ENCODE measurements around the gene GRIN2A. TPM values are rescaled to one million over a fixed set of nuclear protein-coding genes. Genes with fewer than 3 reads are reported as not detected.

GRIN2A gene
- total RNA-seq, 4 donors from 2014 or later, result 0.19 to 0.56 (median 0.35) TPM

DNA sequence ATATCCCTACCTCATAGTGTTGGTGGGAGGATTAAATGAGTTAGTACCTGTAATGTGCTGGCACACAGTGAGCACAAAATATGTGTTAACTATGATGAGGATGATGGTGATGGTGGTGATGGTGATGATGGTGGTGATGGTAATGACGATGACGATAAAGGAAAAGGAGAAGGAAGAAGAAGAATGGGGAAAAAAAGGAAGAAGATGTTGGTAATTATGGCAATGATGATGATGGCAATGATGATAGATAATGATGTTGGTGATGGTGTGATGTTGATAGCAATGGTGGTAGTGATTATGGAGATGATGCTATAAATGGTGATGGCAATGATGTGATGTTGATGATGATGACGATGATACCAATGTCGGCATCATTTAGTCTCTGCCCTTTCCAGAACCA, 270.2 kb downstream of the GRIN2A start:
- Histone ChIP-seq H3K27me3 (no peaks in the 10 kb centered on the region), H3K36me3 (no peaks in the 10 kb centered on the region), H3K4me3 (no peak overlapping the region), H3K27ac (no peak overlapping the region), H3K4me1 (no peaks in the 10 kb centered on the region), H3K9me3 (no peaks in the 10 kb centered on the region)
- DNase-seq, result no peak
- intact Hi-C loops (cut with DNase I), result no loop called here
- WGBS, 2 donors, result 94 to 97% methylated on average over 4 of the region's 4 CpGs
- TF ChIP-seq, protein P1, sequence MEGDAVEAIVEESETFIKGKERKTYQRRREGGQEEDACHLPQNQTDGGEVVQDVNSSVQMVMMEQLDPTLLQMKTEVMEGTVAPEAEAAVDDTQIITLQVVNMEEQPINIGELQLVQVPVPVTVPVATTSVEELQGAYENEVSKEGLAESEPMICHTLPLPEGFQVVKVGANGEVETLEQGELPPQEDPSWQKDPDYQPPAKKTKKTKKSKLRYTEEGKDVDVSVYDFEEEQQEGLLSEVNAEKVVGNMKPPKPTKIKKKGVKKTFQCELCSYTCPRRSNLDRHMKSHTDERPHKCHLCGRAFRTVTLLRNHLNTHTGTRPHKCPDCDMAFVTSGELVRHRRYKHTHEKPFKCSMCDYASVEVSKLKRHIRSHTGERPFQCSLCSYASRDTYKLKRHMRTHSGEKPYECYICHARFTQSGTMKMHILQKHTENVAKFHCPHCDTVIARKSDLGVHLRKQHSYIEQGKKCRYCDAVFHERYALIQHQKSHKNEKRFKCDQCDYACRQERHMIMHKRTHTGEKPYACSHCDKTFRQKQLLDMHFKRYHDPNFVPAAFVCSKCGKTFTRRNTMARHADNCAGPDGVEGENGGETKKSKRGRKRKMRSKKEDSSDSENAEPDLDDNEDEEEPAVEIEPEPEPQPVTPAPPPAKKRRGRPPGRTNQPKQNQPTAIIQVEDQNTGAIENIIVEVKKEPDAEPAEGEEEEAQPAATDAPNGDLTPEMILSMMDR (IDR thresholded peaks at IDR 0.05), result no peak
- TF ChIP-seq POLR2A (IDR thresholded peaks at IDR 0.05), result no peak

DNA sequence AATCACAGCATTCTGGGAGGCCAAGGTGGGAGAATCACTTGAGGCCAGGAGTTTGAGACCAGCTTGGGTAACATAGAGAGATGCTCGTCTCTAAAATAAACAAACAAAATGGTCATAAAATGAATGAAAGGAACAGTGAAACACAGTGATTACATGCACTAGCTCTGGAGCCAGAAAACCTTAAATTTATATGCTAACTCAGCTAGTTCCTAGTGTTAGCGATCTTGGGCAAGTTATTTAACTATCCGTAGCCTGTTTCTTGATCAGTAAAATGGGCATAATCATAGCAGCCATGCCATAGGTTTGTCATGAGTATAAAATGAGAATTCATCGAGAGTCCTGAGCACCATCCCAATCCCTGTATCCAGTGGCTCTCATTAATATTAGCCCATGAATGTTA, 271.0 kb downstream of the GRIN2A start:
- Histone ChIP-seq H3K27me3 (no peaks in the 10 kb centered on the region), H3K36me3 (no peaks in the 10 kb centered on the region), H3K27ac (no peak overlapping the region), H3K4me1 (no peaks in the 10 kb centered on the region), H3K9me3 (no peaks in the 10 kb centered on the region), H3K4me3 (no peak overlapping the region)
- TF ChIP-seq POLR2A (IDR thresholded peaks at IDR 0.05), result no peak
- TF ChIP-seq, protein P1 (IDR thresholded peaks at IDR 0.05), result no peak
- WGBS, 2 donors, result 67 to 75% methylated on average over 4 of the region's 4 CpGs
- no peak for DNase-seq
- intact Hi-C loops (cut with DNase I), result no loop called here

DNA sequence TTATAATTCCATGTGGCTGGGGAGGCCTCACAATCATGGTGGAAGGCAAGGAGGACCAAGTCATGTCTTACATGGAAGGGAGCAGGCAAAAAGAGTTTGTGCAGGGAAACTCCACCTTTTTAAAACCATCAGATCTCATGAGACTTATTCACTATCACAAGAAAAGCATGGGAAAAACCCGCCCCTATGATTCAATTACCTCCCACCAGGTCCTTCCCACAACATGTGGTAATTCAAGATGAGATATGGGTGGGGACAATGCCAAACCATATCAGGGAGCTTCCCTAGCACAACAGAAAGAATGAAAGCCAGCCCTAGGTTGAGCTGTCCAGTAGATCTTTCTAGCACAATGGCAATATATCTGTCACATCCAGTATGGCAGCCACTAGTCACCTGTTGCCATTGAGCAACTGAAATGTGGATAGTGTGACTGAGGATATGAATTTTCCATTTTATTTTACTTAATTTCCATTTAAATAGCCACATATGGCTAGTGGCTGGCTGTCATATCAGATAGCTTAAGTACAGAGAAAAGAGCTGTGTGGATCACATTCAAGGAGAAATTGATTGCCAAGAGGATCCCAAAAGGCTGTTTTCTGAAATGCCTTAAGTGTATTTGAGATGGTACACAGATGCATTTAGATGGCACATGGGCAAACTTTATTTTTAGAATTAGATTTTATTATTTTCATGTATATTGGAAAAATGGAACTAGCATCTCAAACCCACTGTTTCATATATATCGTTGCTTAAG, 273.0 kb downstream of the GRIN2A start:
- no peaks in the 10 kb centered on the region for H3K36me3 ChIP-seq
- no peaks in the 10 kb centered on the region for H3K4me1 ChIP-seq
- no peak overlapping the region for H3K4me3 ChIP-seq
- no peak for DNase-seq
- H3K27me3 ChIP-seq, result no peaks in the 10 kb centered on the region
- intact Hi-C loops (cut with DNase I), result no loop called here
- no peaks in the 10 kb centered on the region for H3K9me3 ChIP-seq
- H3K27ac ChIP-seq, result no peak overlapping the region
- WGBS, 2 donors, result 89 to 100% methylated on average over 2 of the region's 2 CpGs
- no peak for TF ChIP-seq POLR2A (IDR thresholded peaks at IDR 0.05)
- TF ChIP-seq, protein P1 (IDR thresholded peaks at IDR 0.05), result no peak

DNA sequence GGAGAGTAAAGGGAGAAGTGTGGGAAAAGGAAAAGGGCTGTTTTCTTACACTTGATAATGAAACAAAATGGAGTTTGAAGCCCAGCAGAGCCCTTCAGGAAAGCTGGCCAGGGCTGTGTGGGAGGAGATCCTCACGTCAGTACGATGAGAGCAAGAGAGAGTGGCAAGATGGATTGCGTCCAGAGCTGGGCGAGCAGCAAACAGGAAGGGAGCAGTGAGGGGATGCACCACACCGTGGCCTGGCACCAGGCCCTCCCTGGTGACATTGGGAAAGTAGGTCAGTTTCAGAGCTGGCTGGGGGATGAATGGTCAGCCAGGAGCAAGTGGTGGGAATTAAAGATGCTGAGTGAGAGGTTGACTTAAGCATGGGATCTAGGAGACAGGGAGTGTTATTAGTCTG, 273.6 kb downstream of the GRIN2A start:
- no peak for DNase-seq
- H3K4me3 ChIP-seq, result no peak overlapping the region
- H3K27ac ChIP-seq, result no peak overlapping the region
- TF ChIP-seq, protein P1 (IDR thresholded peaks at IDR 0.05), result no peak
- TF ChIP-seq POLR2A (IDR thresholded peaks at IDR 0.05), result no peak
- no peaks in the 10 kb centered on the region for H3K4me1 ChIP-seq
- intact Hi-C loops (cut with DNase I), result no loop called here
- no peaks in the 10 kb centered on the region for H3K27me3 ChIP-seq
- 34 to 53% methylated on average over 5 of the region's 5 CpGs for WGBS, 2 donors
- H3K36me3 ChIP-seq, result no peaks in the 10 kb centered on the region
- no peaks in the 10 kb centered on the region for H3K9me3 ChIP-seq

DNA sequence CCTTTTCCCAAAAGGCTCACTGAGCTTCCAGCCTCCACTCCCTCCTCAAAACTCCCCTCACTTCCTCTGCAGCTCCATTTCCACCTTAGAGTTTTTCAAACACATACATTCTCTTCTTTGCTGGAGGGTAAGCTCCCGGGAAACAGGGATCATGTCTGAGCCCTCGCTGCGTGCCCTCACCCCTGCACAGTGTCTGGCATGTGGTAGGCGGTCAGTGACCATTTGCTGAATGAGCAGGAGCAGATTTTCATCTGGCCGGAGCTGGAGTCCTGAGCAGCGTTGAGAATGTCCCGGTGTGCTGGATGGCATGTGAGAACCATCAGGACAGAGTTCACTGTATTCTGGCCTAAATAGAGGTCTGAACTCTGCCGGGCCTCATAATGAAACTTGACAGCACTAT, 274.5 kb downstream of the GRIN2A start:
- intact Hi-C loops (cut with DNase I), result no loop called here
- H3K4me3 ChIP-seq, result no peak overlapping the region
- H3K4me1 ChIP-seq, result no peaks in the 10 kb centered on the region
- no peaks in the 10 kb centered on the region for H3K9me3 ChIP-seq
- WGBS, 2 donors, result 70 to 75% methylated on average over 4 to 5 of the region's 8 CpGs
- no peaks in the 10 kb centered on the region for H3K36me3 ChIP-seq
- DNase-seq, result no peak
- no peaks in the 10 kb centered on the region for H3K27me3 ChIP-seq
- TF ChIP-seq POLR2A (IDR thresholded peaks at IDR 0.05), result no peak
- TF ChIP-seq, protein P1 (IDR thresholded peaks at IDR 0.05), result no peak
- no peak overlapping the region for H3K27ac ChIP-seq
